B cell (primary cell): ENCODE measurements around the gene AREL1.

Experiments used
- EZH2 ChIP-seq: IDR thresholded peaks from 2 replicates; pipeline ENCODE4 v1.6.1; 2012; ENCODE audit warnings: borderline replicate concordance, low read depth, mild to moderate bottlenecking, moderate library complexity, low read length; ENCODE audit not compliant: insufficient read depth, poor library complexity, severe bottlenecking
- TF ChIP-seq, protein P1 (sequence below): fragments of 200-600 bp; IDR thresholded peaks from one replicate; pipeline ENCODE4 v1.8.0; 2022; ENCODE audit warnings: antibody characterized with exemption, mild to moderate bottlenecking

DNA sequence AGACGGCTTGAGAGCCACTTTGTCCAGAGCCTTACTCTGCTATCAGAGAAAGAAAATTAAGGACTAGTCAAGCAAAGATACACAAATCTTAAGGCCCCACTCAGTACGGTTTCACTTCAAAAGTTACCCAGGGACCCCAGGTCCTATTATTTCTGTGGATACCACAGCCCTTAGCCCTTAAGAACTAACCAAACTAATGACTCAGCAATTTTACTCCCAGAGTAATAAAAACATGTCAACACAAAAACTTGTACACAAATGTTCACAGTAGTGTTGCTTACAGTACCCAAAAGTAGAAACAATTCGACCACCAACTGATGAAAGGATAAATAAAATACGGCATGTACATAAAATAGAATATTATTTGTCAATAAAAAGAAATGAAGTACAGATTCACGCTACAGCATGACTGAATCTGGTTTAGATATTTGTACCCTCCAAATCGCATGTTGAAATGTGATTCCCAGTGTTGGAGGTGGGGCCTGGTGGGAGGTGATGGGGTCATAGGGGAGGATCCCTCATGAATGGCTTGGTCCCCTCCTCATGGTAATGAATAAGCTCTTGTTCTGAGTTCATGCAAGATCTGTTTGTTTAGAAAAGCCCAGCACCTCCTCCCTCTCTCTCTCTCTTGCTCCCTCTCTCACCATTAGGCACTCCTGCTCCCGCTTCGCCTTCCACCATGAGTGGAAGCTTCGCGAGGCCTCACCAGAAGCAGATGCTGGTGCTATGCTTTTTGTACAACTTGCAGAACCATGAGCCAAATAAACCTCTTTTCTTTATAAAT is 30.5 kb downstream of the AREL1 start:
- TF ChIP-seq, protein P1, sequence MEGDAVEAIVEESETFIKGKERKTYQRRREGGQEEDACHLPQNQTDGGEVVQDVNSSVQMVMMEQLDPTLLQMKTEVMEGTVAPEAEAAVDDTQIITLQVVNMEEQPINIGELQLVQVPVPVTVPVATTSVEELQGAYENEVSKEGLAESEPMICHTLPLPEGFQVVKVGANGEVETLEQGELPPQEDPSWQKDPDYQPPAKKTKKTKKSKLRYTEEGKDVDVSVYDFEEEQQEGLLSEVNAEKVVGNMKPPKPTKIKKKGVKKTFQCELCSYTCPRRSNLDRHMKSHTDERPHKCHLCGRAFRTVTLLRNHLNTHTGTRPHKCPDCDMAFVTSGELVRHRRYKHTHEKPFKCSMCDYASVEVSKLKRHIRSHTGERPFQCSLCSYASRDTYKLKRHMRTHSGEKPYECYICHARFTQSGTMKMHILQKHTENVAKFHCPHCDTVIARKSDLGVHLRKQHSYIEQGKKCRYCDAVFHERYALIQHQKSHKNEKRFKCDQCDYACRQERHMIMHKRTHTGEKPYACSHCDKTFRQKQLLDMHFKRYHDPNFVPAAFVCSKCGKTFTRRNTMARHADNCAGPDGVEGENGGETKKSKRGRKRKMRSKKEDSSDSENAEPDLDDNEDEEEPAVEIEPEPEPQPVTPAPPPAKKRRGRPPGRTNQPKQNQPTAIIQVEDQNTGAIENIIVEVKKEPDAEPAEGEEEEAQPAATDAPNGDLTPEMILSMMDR, result no peak
- no peak for TF ChIP-seq EZH2
